AG04450 (cell line): ENCODE results near the gene PLXNA2. TPM values are rescaled to one million over a fixed set of nuclear protein-coding genes. Genes with fewer than 3 reads are reported as not detected.
A peak's percentile ranks its signal among the peaks of the same experiment; 100 is the strongest.

Experiments
- CTCF ChIA-PET: fragments of 300-600, 350-600 bp; formaldehyde crosslinking; extraction: SDS; loops from one replicate; lab custom pipeline; 2022; ENCODE audit warnings: antibody characterized with exemption, inconsistent platforms; lab: Charles Lee
- POLR2A ChIA-PET: fragments of 350-600 bp; formaldehyde crosslinking; extraction: SDS; loops from one replicate; lab custom pipeline; 2021; ENCODE audit warnings: antibody characterized with exemption, inconsistent platforms; lab: Yijun Ruan, JAX
- DNase-seq: peaks from one replicate; pipeline ENCODE4 v3.0.0-alpha.2; 2011; ENCODE audit warnings: low read depth, low spot score
- H3K27ac ChIP-seq: one replicate; pipeline ENCODE4 v1.5.1; 2012; ENCODE audit warnings: low read depth, low read length, control low read depth
- H3K27me3 ChIP-seq: one replicate; pipeline ENCODE4 v1.6.0; 2012; ENCODE audit warnings: low read length; ENCODE audit not compliant: control insufficient read depth, insufficient read depth
- H3K4me3 ChIP-seq: 2 replicates; pipeline ENCODE4 v1.5.1; 2011; ENCODE audit warnings: mild to moderate bottlenecking, low read depth, low read length, control low read depth
- H3K9me3 ChIP-seq: 2 replicates; pipeline ENCODE4 v1.5.1; 2012; ENCODE audit warnings: low read length; ENCODE audit not compliant: control insufficient read depth, insufficient read depth
- polyA plus RNA-seq: library from polyadenylated mRNA; depleted of rRNA; stranded (reverse); fragments of >200 nt; gene quantifications from 2 replicates; pipeline ENCODE4 v1.2.3, GENCODE V29; 2011
- TF ChIP-seq, protein P1 (sequence below): IDR thresholded peaks from 2 replicates; pipeline ENCODE4 v1.5.1; 2011; ENCODE audit warnings: low read depth, low read length, control low read depth, inconsistent platforms

Gene PLXNA2
- polyA plus RNA-seq, 1 experiment = 0.10 TPM

DNA sequence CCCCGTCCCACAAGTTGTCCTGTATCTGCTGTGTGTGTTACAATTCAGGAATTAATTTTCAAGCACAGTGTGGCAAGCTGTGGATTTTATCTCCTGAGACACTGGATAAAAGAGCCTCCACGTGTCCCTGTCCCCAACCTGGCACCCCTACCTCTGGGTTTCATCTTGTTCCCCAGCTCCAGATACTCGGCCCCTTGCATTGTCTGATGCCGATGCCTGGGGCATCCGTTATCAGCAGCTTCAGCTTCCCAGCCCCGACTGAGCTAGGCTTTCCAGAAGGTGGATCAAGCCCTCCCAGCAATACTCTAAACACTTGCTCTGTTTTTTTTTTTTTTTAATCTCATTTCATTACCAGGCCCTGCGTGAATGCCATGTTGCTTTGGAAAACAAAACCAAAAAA is 159.4 kb downstream of the PLXNA2 start:
- Histone ChIP-seq H3K4me3 (no peak overlapping the region), H3K27me3 (no peaks in the 10 kb centered on the region), H3K27ac (no peak overlapping the region), H3K9me3 (no peaks in the 10 kb centered on the region)
- ChIA-PET POLR2A (no interaction called here), CTCF (interaction anchor here (3.6 kb wide), 1 partner anchor 9 kb away, joined by 15 read pairs; no protein-coding TSS in a partner anchor)
- TF ChIP-seq, protein P1, sequence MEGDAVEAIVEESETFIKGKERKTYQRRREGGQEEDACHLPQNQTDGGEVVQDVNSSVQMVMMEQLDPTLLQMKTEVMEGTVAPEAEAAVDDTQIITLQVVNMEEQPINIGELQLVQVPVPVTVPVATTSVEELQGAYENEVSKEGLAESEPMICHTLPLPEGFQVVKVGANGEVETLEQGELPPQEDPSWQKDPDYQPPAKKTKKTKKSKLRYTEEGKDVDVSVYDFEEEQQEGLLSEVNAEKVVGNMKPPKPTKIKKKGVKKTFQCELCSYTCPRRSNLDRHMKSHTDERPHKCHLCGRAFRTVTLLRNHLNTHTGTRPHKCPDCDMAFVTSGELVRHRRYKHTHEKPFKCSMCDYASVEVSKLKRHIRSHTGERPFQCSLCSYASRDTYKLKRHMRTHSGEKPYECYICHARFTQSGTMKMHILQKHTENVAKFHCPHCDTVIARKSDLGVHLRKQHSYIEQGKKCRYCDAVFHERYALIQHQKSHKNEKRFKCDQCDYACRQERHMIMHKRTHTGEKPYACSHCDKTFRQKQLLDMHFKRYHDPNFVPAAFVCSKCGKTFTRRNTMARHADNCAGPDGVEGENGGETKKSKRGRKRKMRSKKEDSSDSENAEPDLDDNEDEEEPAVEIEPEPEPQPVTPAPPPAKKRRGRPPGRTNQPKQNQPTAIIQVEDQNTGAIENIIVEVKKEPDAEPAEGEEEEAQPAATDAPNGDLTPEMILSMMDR = no peak
- DNase-seq = no peak

DNA sequence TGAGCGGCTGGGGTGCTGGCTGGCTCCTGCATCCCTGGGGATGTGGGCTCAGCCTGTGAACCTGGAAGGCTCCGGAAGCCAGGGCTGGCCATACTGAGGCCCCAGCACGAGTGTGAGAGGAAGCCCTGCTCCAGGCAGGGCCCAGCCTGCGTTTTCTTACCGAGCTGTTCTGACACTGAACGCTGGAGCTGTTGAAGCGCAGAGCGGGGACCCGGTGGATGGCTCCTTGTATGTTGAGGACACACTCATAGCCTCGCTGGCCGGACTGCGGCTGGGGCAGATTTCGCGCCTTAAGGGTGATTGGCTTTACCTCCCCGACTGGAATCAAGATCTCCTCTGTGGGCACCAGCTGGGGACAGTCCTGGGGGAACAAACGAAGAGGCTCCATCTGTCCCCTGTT is 160.0 kb downstream of the PLXNA2 start:
- H3K27me3 ChIP-seq = no peaks in the 10 kb centered on the region
- CTCF ChIA-PET = interaction anchor here (3.6 kb wide), 1 partner anchor 10 kb away, joined by 15 read pairs; no protein-coding TSS in a partner anchor
- no peaks in the 10 kb centered on the region for H3K9me3 ChIP-seq
- no peak overlapping the region for H3K27ac ChIP-seq
- DNase-seq = no peak
- TF ChIP-seq, protein P1 = no peak
- POLR2A ChIA-PET = no interaction called here
- H3K4me3 ChIP-seq = no peak overlapping the region

DNA sequence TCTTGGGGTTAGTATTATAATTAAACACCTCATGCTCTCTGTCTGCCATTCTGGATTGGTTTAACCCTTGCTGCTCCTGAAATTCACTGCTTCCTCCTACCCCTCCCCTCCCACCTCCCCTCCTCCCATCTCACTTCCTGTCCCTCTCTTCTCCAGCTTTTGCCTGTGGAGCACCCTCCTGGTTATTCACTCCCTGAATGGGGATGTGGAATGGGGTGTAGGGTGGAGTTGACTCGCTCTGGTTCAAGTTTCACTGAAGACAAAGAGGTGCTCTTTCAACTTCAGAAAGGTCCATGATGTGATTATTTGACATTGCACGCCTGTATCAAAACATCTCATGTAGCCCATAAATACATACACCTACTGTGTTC is 160.5 kb downstream of the PLXNA2 start:
- POLR2A ChIA-PET = no interaction called here
- Histone ChIP-seq H3K27me3 (no peaks in the 10 kb centered on the region), H3K9me3 (no peaks in the 10 kb centered on the region), H3K4me3 (no peak overlapping the region), H3K27ac (no peak overlapping the region)
- DNase-seq = no peak
- CTCF ChIA-PET = interaction anchor here (0.5 to 3.6 kb wide), 3 partner anchors 10 to 161 kb away, joined by 3 to 15 read pairs (median 4); no protein-coding TSS in a partner anchor
- TF ChIP-seq, protein P1 = no peak

DNA sequence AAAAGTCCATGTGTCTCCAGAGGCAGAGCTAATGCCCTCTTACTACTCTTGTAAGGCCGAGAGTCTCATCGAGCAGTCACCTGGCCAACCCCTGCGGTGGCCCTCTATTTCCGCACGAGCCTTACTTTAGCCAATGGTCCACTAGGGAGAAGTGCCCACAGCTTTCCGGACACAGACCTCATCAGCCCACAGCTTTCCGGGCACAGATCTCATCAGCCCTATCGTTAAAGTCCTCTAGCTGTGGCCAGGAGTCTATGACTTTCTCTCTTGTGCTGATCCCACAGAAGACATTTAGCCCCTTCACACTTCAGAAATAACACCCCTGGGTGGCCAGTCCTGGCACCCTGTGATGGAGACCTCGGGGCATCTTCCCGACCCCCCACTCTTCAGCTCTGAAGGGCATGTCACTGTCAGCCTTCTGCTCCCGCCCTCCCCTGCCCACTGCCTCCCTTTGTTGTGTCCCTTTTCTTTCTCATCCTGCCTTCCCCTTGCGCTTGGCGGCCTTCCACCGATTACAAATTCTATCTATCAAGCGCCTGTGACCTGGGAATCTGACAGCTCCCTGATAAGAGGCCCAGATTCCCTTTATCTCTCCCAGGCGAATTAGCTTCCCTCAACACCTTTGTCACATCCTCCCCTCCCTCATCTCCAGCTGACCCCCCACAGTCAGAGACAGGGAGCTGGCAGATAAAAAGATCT is 161.0 kb downstream of the PLXNA2 start:
- POLR2A ChIA-PET = no interaction called here
- CTCF ChIA-PET = interaction anchor here (0.5 to 3.6 kb wide), 4 partner anchors 11 to 162 kb away, joined by 3 to 15 read pairs (median 6); no protein-coding TSS in a partner anchor
- no peak overlapping the region for H3K4me3 ChIP-seq
- TF ChIP-seq, protein P1 = no peak
- no peak for DNase-seq
- H3K27ac ChIP-seq = no peak overlapping the region
- no peaks in the 10 kb centered on the region for H3K27me3 ChIP-seq
- H3K9me3 ChIP-seq = no peaks in the 10 kb centered on the region

DNA sequence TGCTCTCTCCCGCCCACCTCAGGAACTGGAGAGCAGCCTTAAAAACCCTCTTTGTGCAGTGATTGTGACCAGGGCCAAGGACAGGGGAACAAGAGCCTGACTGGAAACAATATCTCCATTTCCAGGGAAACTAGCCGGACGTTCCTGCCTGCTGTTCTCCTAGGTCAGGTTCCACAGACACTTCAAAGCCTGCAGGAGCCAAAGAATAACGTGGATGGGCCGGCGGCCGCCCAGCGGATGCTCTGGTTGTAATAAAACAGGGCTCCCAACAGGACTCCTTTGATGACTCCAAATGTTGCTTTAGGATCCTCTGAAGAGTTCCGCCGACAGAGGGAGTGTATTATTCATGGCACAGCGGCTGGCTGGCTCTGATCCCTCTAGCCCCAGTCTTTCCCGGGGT is 162.2 kb downstream of the PLXNA2 start:
- no peak for DNase-seq
- TF ChIP-seq, protein P1 = peak; percentile 20; the same call in 1 of the 2 replicates
- H3K27ac ChIP-seq = no peak overlapping the region
- no peak overlapping the region for H3K4me3 ChIP-seq
- CTCF ChIA-PET = interaction anchor here (2.9 to 3.6 kb wide), 2 partner anchors 12 to 60 kb away, joined by 9 to 15 read pairs; no protein-coding TSS in a partner anchor
- no peaks in the 10 kb centered on the region for H3K27me3 ChIP-seq
- no peaks in the 10 kb centered on the region for H3K9me3 ChIP-seq
- POLR2A ChIA-PET = no interaction called here
